Activated naive CD4-positive, alpha-beta T cell treated with anti-CD3 and anti-CD28 coated beads, Interleukin-2, amount 50 U/mL, for 16 hours (primary cell): ENCODE measurements around the gene RAB9A.
"Not testable (repeated sequence)": the region's sequence is repeated elsewhere in the genome, so short reads cannot be mapped to it uniquely, and the experiment has no call there.

Experiments used
- DNase-seq: peaks from one replicate; pipeline ENCODE4 v3.0.0-alpha.2; 2020

RAB9A gene

GRCh38 chrX:13703135-13703534 lies 14.2 kb downstream of the RAB9A start:
- no peak for DNase-seq

GRCh38 chrX:13703589-13703988 lies 14.7 kb downstream of the RAB9A start:
- DNase-seq: no peak

GRCh38 chrX:13711141-13711540 lies 22.2 kb downstream of the RAB9A start:
- DNase-seq: no peak

- DNase-seq: no peak
These were observed 27.5 kb downstream of the RAB9A start for GRCh38 chrX:13716455-13716854.

- DNase-seq: no peak
These were observed 28.0 kb downstream of the RAB9A start for GRCh38 chrX:13716905-13717304.

- DNase-seq: no peak
These were observed 29.0 kb downstream of the RAB9A start for GRCh38 chrX:13717700-13718472.

GRCh38 chrX:13719192-13719856 lies 30.4 kb downstream of the RAB9A start:
- DNase-seq: no peak

GRCh38 chrX:13721371-13721770 lies 32.4 kb downstream of the RAB9A start:
- no peak for DNase-seq

GRCh38 chrX:13721819-13722519 lies 33.0 kb downstream of the RAB9A start:
- no peak for DNase-seq

GRCh38 chrX:13724878-13725277 lies 36.0 kb downstream of the RAB9A start:
- not testable (repeated sequence) for DNase-seq

- DNase-seq: not testable (repeated sequence)
These were observed 37.7 kb downstream of the RAB9A start for GRCh38 chrX:13726583-13726982.

- not testable (repeated sequence) for DNase-seq
These were observed 41.6 kb downstream of the RAB9A start for GRCh38 chrX:13730523-13730922.

GRCh38 chrX:13732246-13733067 lies 43.5 kb downstream of the RAB9A start:
- no peak for DNase-seq

GRCh38 chrX:13733506-13733905 lies 44.6 kb downstream of the RAB9A start:
- no peak for DNase-seq

GRCh38 chrX:13734278-13735172 lies 45.6 kb downstream of the RAB9A start, which contains the start of the genes OFD1 and TRAPPC2:
OFD1 (plus strand) TSS chrX:13734748; CDS start chrX:13735072, 324 bp downstream.
TRAPPC2 (minus strand) TSS chrX:13734620; CDS start chrX:13719963, 14,657 bp downstream.
- peak; percentile 86 for DNase-seq

- DNase-seq: no peak
These were observed 52.8 kb downstream of the RAB9A start for GRCh38 chrX:13741695-13742094.

- DNase-seq: peak; percentile 48
These were observed 53.7 kb downstream of the RAB9A start for GRCh38 chrX:13742397-13743176.

GRCh38 chrX:13747836-13748235 lies 58.9 kb downstream of the RAB9A start:
- peak; percentile 17 for DNase-seq

- no peak for DNase-seq
These were observed 59.6 kb downstream of the RAB9A start for GRCh38 chrX:13748486-13748885.

- no peak for DNase-seq
These were observed 61.3 kb downstream of the RAB9A start for GRCh38 chrX:13750204-13750603.

- DNase-seq: no peak
These were observed 61.9 kb downstream of the RAB9A start for GRCh38 chrX:13750812-13751211.
